ENCODE data around the gene ABCA9. TPM values are rescaled to one million over a fixed set of nuclear protein-coding genes. Genes with fewer than 3 reads are reported as not detected.

ABCA9 gene
- total RNA-seq, 1 experiment from 2014 or later: not detected

DNA sequence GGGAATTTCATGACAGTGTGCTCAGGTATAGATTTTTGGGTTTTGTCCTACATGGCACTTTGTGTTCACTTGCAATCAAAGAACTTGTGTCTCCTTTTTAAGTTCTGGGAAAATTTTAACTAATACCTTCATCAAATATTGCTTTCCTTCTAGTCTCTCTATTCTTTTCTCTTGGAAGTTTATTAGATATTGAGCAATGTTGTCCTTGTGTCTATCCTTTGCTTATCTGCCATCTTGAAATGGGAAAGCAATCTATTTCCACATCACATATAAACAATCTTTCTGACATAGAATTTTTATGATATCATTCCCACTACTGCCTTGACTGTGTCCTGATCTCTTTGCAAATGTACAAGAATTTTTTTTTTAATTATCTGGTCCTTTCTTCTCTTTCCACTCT, 4.4 kb upstream of the ABCA9 start:
- Histone ChIP-seq H3K27me3 (ENCODE audit: insufficient read depth, low read depth) (no peaks in the 10 kb centered on the region), H3K36me3 (ENCODE audit: low read depth) (no peaks in the 10 kb centered on the region), H3K4me2 (no peak overlapping the region), H3K4me1 (replicated peaks; ENCODE audit: insufficient read depth) (no peaks in the 10 kb centered on the region), H3F3A (ENCODE audit: insufficient read depth, low read depth) (no peaks in the 10 kb centered on the region), H2AFZ (no peak overlapping the region), H3K9me2 (ENCODE audit: insufficient read depth) (no peaks in the 10 kb centered on the region), H3K4me3 (no peak overlapping the region), H4K20me1 (ENCODE audit: insufficient read depth) (no peaks in the 10 kb centered on the region), H3K9me3 (ENCODE audit: insufficient read depth, low read depth) (no peaks in the 10 kb centered on the region), H3K79me2 (ENCODE audit: low read depth) (no peaks in the 10 kb centered on the region), H3K27ac (no peak overlapping the region)
- ChIA-PET CTCF (no interaction called here), POLR2A (ENCODE audit: unreplicated experiment) (no interaction called here)
- TF ChIP-seq EZH2 (IDR thresholded peaks at IDR 0.05; ENCODE audit: low read depth): no peak
- TF ChIP-seq, protein P1, sequence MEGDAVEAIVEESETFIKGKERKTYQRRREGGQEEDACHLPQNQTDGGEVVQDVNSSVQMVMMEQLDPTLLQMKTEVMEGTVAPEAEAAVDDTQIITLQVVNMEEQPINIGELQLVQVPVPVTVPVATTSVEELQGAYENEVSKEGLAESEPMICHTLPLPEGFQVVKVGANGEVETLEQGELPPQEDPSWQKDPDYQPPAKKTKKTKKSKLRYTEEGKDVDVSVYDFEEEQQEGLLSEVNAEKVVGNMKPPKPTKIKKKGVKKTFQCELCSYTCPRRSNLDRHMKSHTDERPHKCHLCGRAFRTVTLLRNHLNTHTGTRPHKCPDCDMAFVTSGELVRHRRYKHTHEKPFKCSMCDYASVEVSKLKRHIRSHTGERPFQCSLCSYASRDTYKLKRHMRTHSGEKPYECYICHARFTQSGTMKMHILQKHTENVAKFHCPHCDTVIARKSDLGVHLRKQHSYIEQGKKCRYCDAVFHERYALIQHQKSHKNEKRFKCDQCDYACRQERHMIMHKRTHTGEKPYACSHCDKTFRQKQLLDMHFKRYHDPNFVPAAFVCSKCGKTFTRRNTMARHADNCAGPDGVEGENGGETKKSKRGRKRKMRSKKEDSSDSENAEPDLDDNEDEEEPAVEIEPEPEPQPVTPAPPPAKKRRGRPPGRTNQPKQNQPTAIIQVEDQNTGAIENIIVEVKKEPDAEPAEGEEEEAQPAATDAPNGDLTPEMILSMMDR (conservative IDR thresholded peaks at IDR 0.05): no peak
- intact Hi-C loops (cut with micrococcal nuclease; ENCODE audit: unreplicated experiment): no loop called here
- DNase-seq: no peak
- BruUV-seq (replicated peaks): no TSS peak

GRCh38 chr17:69064476-69064875, 3.7 kb upstream of the ABCA9 start:
- no peak for TF ChIP-seq EZH2 (IDR thresholded peaks at IDR 0.05; ENCODE audit: low read depth)
- TF ChIP-seq, protein P1 (conservative IDR thresholded peaks at IDR 0.05): no peak
- no peak overlapping the region for H2AFZ ChIP-seq
- H3K9me3 ChIP-seq (ENCODE audit: insufficient read depth, low read depth): no peaks in the 10 kb centered on the region
- H3K79me2 ChIP-seq (ENCODE audit: low read depth): no peaks in the 10 kb centered on the region
- no peaks in the 10 kb centered on the region for H4K20me1 ChIP-seq (ENCODE audit: insufficient read depth)
- no TSS peak for BruUV-seq (replicated peaks)
- no peak overlapping the region for H3K27ac ChIP-seq
- no peak overlapping the region for H3K4me2 ChIP-seq
- intact Hi-C loops (cut with micrococcal nuclease; ENCODE audit: unreplicated experiment): no loop called here
- no peaks in the 10 kb centered on the region for H3F3A ChIP-seq (ENCODE audit: insufficient read depth, low read depth)
- no peaks in the 10 kb centered on the region for H3K4me1 ChIP-seq (replicated peaks; ENCODE audit: insufficient read depth)
- CTCF ChIA-PET: no interaction called here
- no peaks in the 10 kb centered on the region for H3K27me3 ChIP-seq (ENCODE audit: insufficient read depth, low read depth)
- no peak overlapping the region for H3K4me3 ChIP-seq
- H3K36me3 ChIP-seq (ENCODE audit: low read depth): no peaks in the 10 kb centered on the region
- DNase-seq: no peak
- no peaks in the 10 kb centered on the region for H3K9me2 ChIP-seq (ENCODE audit: insufficient read depth)
- POLR2A ChIA-PET (ENCODE audit: unreplicated experiment): no interaction called here

GRCh38 chr17:69064001-69064400, 3.3 kb upstream of the ABCA9 start:
- no TSS peak for BruUV-seq (replicated peaks)
- H3K4me1 ChIP-seq (replicated peaks; ENCODE audit: insufficient read depth): no peaks in the 10 kb centered on the region
- no peaks in the 10 kb centered on the region for H3K9me3 ChIP-seq (ENCODE audit: insufficient read depth, low read depth)
- no peaks in the 10 kb centered on the region for H3K36me3 ChIP-seq (ENCODE audit: low read depth)
- H3K9me2 ChIP-seq (ENCODE audit: insufficient read depth): no peaks in the 10 kb centered on the region
- no peaks in the 10 kb centered on the region for H3K27me3 ChIP-seq (ENCODE audit: insufficient read depth, low read depth)
- CTCF ChIA-PET: no interaction called here
- intact Hi-C loops (cut with micrococcal nuclease; ENCODE audit: unreplicated experiment): no loop called here
- no peaks in the 10 kb centered on the region for H3K79me2 ChIP-seq (ENCODE audit: low read depth)
- no peak for DNase-seq
- H3K4me2 ChIP-seq: no peak overlapping the region
- no peaks in the 10 kb centered on the region for H4K20me1 ChIP-seq (ENCODE audit: insufficient read depth)
- H3F3A ChIP-seq (ENCODE audit: insufficient read depth, low read depth): no peaks in the 10 kb centered on the region
- H2AFZ ChIP-seq: no peak overlapping the region
- no peak overlapping the region for H3K27ac ChIP-seq
- POLR2A ChIA-PET (ENCODE audit: unreplicated experiment): no interaction called here
- H3K4me3 ChIP-seq: no peak overlapping the region
- TF ChIP-seq, protein P1 (conservative IDR thresholded peaks at IDR 0.05): no peak
- no peak for TF ChIP-seq EZH2 (IDR thresholded peaks at IDR 0.05; ENCODE audit: low read depth)
